Bone marrow (tissue), 2 donors: ENCODE data around the gene HAUS7.
A peak's percentile ranks its signal among the peaks of the same experiment; 100 is the strongest.

Source experiments
- DNase-seq, 2 donors: peaks; one replicate each; lab custom pipeline; 2025; lab: John Stamatoyannopoulos, UW

HAUS7 gene

GRCh38 chrX:153477364-153477857 lies 7.0 kb upstream of the HAUS7 start:
- no peak for DNase-seq

GRCh38 chrX:153476666-153477363 lies 6.4 kb upstream of the HAUS7 start:
- DNase-seq, result no peak

GRCh38 chrX:153475751-153476281 lies 5.4 kb upstream of the HAUS7 start:
- no peak for DNase-seq

GRCh38 chrX:153475271-153475670 lies 4.9 kb upstream of the HAUS7 start:
- DNase-seq, result no peak

GRCh38 chrX:153474718-153475117 lies 4.3 kb upstream of the HAUS7 start:
- DNase-seq, result peak in 1 of 2 donors; percentile 30

GRCh38 chrX:153474266-153474665 lies 3.9 kb upstream of the HAUS7 start:
- no peak for DNase-seq

GRCh38 chrX:153473126-153473525 lies 2.8 kb upstream of the HAUS7 start:
- no peak for DNase-seq

- DNase-seq, result no peak
Measured at GRCh38 chrX:153471663-153472280, 1.4 kb upstream of the HAUS7 start.

GRCh38 chrX:153469811-153470410 lies 465 bp downstream of the HAUS7 start:
- DNase-seq, result no peak

- no peak for DNase-seq
Measured at GRCh38 chrX:153468008-153468580, 2.3 kb downstream of the HAUS7 start.

GRCh38 chrX:153465691-153466380 lies 4.5 kb downstream of the HAUS7 start:
- no peak for DNase-seq

GRCh38 chrX:153464116-153464515 lies 6.3 kb downstream of the HAUS7 start:
- no peak for DNase-seq

- DNase-seq, result no peak
Measured at GRCh38 chrX:153463556-153463955, 6.8 kb downstream of the HAUS7 start.

GRCh38 chrX:153463031-153463430 lies 7.3 kb downstream of the HAUS7 start:
- DNase-seq, result no peak

GRCh38 chrX:153462291-153462690 lies 8.1 kb downstream of the HAUS7 start:
- no peak for DNase-seq

- no peak for DNase-seq
Measured at GRCh38 chrX:153460826-153461225, 9.6 kb downstream of the HAUS7 start.

- no peak for DNase-seq
Measured at GRCh38 chrX:153459986-153460385, 10.4 kb downstream of the HAUS7 start.

GRCh38 chrX:153458476-153458875 lies 11.9 kb downstream of the HAUS7 start:
- no peak for DNase-seq

- no peak for DNase-seq
Measured at GRCh38 chrX:153457827-153458466, 12.4 kb downstream of the HAUS7 start.

GRCh38 chrX:153457136-153457825 lies 13.1 kb downstream of the HAUS7 start:
- no peak for DNase-seq

- no peak for DNase-seq
Measured at GRCh38 chrX:153456704-153457103, 13.7 kb downstream of the HAUS7 start.
